ENCODE measurements around the gene EML6. TPM values are rescaled to one million over a fixed set of nuclear protein-coding genes. Genes with fewer than 3 reads are reported as not detected.

The EML6 gene
- total RNA-seq, 1 experiment from 2014 or later, result 0.34 TPM

DNA sequence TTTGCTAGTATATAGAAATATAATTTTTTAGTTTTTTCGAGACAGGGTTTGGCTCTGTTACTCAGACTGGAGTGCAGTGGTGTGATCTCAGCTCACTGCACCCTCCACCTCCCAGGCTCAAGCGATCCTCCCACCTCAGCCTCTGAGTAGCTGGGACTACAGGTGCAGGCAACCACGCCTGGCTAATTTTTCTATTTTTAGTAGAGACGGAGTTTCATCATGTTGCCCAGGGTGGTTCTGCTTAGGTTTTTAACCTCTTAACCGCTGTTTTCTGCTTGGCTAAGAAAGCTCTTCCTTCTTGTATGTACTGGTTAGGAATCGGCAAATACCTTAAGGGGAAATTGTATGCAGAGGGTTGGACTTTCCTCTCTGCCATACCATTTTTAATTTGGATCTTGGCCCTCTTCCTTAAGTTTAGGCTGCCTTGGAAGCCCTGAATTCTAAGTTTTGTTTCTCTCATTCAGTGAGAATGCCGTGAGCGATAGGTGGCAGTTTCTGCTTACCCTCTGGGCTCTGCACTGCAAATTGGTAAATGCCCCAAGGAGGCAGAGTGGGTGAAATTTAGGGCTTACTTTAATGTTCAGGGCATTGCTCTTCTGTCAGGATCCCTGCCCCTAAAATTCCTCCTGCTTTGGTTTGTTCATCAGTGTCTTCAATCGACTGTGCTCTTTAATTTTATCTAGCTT, 32.3 kb downstream of the EML6 start:
- no peak for DNase-seq (ENCODE audit: low read depth)

DNA sequence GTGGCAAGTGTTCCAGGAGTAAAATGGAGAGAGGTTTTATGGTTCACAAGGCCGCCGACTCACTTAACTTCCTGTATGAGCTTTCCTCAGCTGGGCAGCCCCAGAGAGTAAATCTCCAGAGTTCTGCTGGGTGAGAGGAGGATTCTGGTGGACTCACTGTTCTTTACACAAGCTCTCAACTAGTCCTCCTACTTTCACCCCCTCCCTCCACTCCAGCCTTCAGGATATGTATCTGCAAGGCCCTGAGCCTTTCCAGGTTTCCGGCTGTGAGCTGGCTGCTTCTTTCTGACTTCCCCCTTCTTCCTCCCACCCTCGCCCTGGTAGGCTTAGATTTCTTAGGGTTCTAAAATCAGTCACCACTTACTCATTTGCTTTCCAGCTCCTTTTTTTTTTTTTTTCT, 34.0 kb downstream of the EML6 start:
- DNase-seq (ENCODE audit: low read depth), result peak; percentile 28

DNA sequence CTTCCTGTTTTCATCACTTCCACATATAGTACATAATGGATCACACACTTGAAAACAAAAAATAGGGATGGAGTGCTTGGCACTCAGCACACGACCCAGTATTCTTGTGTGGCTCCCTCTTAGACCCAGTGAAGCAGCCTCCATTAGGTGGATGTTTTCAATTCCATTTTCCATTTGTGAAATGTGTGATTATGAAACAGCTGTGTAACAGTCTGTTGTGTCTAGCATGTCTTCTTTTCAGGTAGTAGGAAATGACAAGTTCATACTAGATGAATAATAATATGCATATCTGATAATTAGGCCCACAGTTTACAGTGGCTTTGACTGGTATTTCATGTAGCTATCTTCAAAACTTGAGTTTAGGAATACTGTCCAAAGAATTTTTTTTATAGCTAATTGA, 35.5 kb downstream of the EML6 start:
- DNase-seq (ENCODE audit: low read depth), result no peak

DNA sequence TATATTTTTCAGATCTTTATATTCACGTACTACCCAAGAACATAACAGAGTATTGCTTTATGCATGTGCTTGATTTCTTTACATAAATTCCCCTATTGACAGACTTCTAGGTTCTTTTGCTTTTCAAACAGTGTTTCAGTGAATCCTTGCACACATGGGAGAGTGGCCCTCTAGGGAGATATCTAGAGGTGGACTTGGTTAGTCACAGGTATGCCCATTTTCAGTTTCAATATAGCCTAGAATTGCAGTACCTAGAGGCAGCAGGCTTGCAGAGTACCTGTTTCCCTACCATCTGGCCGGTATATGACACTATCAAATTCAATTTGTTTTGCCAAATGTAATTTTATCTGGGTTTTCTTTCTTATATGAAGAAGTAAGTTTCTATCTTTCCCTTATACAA, 36.8 kb downstream of the EML6 start:
- no peak for DNase-seq (ENCODE audit: low read depth)

DNA sequence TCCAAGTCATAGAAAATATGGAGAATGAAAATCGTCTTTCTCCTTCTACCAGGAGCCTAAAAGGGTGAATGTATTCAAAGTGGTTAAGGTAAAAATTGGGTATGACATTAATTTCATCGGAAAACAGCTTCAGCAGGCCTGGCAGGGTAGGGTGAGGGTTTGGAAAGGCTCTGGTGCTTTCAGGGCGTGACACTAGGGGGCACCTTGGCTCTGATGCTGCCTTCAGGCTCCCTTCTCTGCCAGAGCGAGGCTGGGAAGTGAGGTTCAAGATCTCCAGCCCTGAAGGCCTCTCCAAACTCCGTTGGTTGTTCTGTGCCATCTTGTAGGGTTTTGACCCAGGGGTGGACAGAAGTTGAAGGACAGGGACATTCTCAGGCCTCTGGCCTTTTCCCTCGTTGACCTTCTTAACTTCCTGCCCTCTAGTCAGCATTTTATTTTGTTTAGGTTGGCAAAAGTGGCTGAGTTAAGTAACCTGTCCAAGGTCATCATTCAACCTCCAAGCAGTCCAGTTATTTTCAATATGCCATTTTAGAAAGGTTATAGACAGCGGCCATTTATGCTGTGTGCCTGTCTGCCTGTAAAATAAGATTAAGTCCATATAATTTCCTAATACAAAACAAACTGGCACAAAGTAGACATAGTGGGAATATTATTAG, 40.3 kb downstream of the EML6 start:
- no peak for DNase-seq (ENCODE audit: low read depth)

DNA sequence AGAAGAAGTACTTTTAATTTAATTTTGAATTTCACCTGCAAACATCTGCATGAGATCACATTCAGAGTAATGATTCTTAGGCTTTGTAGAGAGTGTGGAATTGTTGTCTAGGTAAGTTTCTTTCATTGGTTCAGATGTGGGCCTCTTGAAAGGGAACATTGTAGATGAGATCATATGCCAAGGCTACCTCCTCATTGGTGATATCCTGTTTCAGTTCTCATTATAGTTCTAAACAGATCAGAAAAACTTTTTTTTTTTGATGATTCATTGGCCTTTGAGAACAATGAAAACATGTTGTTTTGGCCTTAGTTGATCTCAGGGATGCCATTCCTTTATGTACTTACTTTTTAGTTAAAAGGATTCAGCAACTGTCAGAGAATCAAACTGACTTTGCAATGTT, 44.5 kb downstream of the EML6 start:
- DNase-seq (ENCODE audit: low read depth), result peak; percentile 86

DNA sequence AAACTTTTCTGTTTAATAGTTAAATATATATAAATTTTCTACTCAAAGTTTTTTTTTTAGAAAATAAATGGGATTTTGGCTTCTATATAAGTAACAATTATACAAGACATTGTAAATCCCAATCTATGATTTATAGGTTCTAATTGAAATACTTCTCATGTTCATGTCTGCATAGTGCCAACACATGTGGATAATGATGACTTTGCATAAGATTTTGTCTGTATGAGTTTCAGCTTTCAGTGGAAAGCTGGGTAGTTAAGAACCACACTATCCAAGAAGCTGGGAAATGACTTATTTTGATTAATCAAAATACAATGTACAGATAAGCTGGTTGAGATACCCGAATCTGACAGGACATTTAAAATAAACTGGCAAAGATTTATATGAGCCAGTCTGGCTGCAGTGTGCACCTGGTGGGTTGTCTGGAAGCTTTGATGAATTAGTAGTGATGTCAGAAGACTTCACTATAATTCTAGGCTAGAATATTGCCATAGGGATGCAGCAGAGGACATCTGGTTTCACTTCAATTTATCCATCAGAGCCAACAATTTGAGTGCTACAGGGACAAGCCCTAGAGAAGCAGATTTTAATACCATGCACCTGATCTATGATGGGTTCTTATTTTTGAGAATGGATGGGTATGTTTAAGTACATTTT, 45.4 kb downstream of the EML6 start:
- DNase-seq (ENCODE audit: low read depth), result peak; percentile 21

DNA sequence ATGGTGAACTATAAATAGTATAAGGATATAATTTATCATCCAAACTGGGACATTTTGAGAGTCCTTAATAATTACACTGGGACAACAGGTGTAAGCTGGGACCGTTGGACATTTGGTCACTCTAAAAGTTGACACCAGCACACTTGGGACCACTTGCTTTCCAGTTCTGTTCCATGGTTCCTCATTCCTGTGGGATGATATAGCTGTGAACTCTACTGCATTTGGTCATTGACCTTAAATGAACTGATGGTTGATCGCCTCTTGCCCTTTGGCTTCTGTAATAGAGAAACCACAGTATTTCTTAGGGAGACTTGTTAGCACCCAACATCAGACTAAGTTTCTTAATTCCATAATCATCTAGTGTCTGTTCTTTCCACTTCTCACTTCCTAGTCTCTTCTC, 46.7 kb downstream of the EML6 start:
- peak; percentile 31 for DNase-seq (ENCODE audit: low read depth)

DNA sequence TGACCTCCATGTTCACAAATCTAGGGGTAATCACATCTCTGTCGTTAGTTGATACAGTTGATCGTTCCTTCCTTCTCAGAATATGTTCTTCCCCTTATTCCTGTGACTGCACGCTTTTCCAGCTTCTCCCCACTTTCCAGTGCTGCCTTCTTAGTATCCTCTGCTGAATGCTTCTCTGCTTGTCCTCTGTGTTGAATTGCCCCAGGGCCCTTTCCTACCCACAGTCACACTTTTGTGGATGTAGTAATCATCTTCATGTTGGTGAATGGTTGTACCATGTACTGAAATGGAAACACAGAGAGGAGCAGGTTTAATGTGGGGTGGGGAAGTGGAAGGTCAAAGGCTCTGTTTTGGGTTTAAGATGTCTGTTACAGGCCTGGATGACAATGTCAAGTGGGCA, 47.2 kb downstream of the EML6 start:
- no peak for DNase-seq (ENCODE audit: low read depth)

DNA sequence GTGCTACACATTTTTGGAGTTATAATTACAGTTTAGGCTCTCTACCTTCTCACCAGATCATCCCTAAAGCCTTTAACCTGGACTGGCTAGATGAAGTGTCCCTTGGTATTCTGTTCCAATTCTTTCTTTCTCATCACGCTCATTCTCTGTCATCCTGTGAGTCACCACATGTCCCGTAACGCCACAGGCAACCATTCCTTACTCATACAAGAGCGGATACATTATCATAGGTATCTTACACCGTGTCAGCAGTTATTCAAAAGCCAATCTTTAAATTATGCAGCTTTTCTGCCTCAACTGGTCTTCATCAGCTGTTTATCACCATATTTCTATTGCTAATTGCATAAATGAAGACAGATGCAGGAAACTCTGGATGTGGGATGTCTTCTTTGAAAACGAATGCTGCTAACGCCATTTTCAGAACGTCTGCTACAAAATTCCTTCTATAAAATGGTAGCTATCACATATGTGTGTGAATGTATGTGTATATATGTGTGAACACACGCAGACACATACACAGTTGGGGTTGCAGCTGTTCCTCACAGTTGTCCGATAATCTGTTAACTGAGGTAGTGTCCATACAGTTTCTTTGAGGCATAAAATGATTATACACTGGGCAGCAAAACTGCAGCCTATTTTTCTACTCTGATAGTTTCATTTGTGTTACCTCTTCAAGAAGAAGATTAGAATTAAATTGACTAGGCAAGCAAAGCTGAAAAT, 47.9 kb downstream of the EML6 start:
- DNase-seq (ENCODE audit: low read depth), result peak; percentile 75

DNA sequence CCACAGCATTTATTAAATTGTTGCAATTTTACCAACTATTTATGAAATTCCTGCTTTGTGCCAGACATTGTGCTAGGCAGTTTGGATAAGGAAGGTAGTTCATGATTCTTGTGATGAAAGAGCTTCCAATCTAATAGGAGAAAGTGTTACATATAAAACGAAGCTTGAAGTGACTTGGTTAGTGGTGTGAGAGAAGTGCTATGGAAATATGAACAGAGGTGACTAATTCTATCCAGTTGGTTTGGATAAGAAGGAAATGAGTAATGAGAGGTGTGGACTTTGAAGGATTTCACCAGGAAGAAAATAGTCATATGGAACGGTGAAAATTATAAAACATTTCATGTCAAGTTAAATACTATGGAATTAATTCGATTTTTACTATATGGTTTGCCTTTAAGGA, 48.6 kb downstream of the EML6 start:
- peak; percentile 86 for DNase-seq (ENCODE audit: low read depth)

DNA sequence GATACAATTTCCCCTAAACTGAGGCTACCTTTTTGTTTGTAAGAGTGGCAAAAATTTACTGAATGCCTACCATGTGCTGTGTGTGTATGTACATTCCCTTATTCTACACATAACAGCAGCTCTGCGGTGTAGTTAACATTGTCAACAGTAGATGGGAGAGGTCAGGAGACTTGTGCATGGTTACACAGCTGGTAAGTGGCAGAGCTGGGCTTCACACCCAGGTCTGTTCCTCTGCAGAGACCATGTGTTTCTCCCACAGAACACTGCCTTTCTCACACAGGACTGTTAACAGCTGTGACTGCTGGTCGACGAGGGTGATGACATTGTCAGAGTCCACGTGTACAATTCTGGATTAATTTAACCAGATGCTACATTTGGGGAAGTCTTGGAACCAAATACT, 49.1 kb downstream of the EML6 start:
- peak; percentile 89 for DNase-seq (ENCODE audit: low read depth)

DNA sequence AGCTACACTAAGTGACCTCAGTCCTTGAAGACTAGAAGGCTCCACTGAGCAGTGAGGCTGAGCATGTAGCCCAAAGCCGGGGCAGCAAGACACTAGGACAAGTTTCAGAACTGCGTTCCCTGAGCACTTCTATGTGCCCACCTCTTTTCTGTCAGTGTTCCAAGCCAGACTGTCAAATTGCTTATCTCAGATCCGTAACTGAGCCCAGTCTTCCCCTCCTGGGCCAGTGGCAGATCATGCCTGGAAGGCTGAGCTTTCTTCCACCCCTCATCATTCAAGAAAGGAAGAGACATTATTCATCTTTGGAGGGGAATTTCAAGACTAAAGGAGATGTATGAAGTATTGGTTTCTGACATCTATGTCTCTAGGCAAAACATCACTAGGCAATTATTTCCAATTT, 49.8 kb downstream of the EML6 start:
- DNase-seq (ENCODE audit: low read depth), result no peak

DNA sequence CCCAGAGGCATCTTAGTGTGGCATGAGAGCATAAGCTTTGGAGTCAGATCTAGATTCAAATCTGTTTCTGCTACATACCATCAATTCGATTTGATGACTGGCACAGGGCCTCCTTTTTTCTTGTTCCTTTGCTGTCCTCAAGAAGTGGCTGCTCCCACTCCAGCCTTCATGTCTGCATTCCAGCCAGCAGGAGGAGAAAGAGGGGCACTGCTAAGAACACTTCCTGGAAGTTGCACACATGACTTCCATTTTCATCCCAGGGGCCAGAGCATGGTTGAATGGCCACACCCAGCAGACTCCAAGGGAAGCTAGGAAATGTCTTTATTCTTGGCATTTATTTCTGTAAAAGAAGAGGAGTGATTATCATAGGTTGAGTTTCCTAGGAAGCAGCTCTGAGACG, 50.4 kb downstream of the EML6 start:
- DNase-seq (ENCODE audit: low read depth), result peak; percentile 43

DNA sequence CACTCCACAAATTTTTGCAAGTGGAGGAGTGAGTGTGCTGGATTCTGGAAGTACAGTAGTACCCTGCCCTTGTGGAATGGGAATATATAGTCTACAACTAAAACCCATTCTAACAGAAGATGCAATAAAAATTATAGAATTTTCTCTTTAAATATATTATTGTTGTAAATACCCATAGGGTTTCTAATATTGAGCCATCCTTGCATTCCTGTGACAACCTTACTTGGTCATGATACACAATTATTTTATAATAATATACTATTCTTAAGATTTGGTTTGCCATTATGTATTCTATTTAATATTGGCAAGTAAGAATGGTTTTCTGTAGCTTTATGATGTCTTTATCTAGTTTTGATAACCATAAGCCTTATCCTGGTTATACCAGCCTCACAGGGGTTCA, 52.2 kb downstream of the EML6 start:
- DNase-seq (ENCODE audit: low read depth), result no peak

DNA sequence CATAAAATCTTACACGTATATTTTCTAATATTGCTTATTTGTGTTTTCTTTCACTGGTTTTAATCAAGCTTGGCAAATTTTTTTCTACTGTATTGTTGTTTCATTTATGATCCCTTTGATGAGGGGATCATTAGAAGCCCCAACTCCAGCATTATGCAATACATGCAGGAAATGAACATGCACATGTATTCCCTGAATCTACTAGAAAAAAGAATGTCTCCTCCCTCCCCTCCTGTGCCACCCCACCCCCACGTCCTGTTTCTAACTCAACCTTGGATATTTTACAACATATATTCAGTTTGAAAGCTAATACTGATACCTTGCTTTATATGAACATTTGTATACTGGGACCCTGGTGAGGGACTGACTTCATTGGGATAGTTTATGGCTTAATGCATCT, 53.0 kb downstream of the EML6 start:
- DNase-seq (ENCODE audit: low read depth), result no peak

DNA sequence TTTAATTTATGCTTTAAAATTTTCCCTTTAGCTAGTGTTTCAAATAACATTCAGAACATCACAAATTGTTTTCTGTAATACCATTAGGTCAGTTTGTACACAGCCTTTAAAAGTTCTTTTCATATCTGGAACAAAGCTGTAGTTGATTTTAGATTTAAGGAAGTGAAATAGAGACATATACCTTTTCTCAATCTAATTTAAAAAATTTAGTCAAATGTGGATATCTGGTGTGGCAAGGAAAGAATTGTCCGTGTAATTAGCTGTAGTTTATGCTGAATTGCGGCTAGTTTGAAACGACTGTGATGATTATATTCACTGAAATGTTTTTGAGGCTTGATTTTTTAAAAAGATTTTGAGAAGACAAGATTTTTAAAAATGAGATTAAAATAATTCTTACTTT, 59.9 kb downstream of the EML6 start:
- no peak for DNase-seq (ENCODE audit: low read depth)

DNA sequence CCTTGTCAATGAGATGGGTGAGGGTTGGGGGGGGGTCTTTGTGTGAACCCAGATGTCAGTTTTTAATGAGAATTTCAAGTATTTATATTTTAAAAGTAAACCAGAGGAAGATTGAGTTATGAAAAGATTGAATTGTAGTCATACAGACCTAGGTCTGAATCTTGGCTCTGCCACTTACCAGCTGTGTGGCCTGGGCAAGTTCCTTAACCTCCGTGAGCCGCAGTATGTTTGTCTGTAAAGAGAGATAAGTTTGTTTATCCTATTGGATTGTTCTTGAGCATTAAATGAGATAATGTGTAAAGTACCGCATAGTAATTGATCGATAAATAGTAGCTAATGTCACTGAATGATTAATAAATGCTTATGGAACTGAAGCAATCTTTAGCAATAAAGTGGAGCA, 63.8 kb downstream of the EML6 start:
- DNase-seq (ENCODE audit: low read depth), result no peak

DNA sequence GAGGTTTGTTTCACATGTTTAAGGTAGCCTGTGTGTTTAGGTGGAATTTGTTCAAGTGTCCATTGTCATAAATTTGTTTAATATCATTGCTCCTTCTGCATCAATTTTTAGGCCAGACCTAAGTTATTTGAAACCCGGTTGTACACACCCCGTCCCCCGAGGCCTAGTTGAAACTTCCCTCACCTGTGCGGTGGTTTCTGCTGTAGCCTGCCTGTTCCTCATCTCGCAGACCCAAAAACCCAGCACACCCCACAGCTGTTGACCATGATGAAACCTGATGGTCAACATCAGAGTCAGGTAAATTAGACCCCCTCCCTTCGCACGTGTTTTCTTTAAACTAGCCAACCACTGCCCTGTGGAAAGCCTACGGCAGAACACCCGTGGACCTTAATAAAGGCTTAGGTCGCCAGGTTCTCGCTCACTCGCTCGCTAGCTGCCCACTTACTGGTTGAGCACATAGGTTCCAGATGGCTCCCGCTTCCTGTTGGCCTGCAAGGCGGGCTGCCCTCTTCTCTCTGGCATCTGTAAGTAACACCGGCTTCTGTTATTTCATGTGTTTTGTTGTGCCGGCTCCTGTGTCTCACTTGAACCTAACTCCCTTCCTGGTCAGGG, 64.4 kb downstream of the EML6 start:
- DNase-seq (ENCODE audit: low read depth), result no peak

DNA sequence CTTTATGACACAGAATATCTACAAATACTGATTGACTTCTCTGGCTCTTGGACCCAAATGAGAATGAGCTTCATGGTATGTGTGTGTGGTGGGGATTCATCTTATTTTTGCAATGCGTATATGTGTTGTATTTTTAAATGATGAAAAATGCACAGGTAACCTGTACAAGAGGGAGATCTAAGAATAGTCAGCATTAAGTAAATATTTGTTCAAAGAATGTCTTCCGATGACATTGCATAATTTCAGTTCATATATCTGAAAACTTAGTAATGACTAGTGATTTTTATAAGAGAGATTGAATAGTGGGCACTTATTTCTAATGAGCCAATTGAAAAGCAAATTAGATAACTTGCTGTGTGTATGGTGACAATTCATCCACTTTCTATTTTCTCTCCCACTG, 66.4 kb downstream of the EML6 start:
- no peak for DNase-seq (ENCODE audit: low read depth)

DNA sequence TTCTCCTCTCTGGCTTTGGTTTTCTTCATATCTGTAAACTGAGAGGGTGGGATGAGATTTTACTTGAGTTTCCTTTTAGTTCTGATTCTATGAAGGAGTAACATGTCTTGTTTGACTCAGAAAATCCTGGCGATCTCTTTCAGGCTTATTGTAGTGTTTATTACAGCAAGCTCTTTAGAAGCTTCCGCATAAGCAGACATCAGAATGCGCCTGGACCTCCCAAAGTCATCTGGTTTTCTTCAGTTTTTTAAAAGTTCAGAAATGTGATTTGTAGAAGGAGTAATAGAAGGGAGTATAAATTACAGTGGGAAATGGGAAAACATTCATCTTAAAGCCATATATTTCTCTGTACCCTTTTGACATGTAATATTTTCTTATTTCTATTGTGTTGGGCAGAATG, 68.4 kb downstream of the EML6 start:
- no peak for DNase-seq (ENCODE audit: low read depth)

DNA sequence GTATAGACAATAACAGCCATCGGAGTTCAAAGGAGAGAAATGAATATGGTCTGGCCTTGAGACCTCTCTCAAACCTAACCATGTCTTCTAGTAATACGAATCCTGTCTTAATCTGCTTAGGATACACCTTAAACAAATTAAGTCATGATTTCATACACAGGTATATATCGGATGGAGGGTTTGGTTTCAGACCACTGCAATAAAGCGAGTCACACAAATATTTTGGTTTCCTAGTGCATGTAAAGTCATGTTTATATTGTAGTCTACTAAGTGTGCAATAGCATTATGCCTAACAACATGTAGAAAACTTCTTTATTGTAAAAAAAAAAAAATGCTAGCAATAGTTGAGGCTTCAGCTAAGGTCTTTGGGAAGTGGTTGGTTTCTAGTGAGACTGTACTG, 73.8 kb downstream of the EML6 start:
- no peak for DNase-seq (ENCODE audit: low read depth)
